Peyer's patch (tissue), 4 donors: Measurements from ENCODE around the gene OR5AU1.

Source experiments
- CTCF ChIP-seq, 6 experiments: fragments of 450-650 bp in 4 of 6; fragments of 200-600 bp in 2 of 6; sonication (generic) in 1 of 6; IDR thresholded peaks; one replicate each; pipeline ENCODE4 v1.5.1; 2017 to 2019; ENCODE audit warnings: antibody characterized with exemption in 6 of 6, mild to moderate bottlenecking in 3 of 6, moderate library complexity in 1 of 6
- POLR2A ChIP-seq, 2 donors: fragments of 450-650 bp; IDR thresholded peaks; one replicate each; pipeline ENCODE4 v1.5.1; 2017; ENCODE audit warnings: antibody characterized with exemption in 2 of 2, mild to moderate bottlenecking in 2 of 2, moderate library complexity in 2 of 2

GRCh38 chr14:21133901-21134300 is 22.0 kb downstream of the OR5AU1 start:
- TF ChIP-seq CTCF (IDR thresholded peaks at IDR 0.05) (no peak), POLR2A (IDR thresholded peaks at IDR 0.05) (no peak)
